K562 (cell line): Measurements from ENCODE around the gene LRRTM3. TPM values are rescaled to one million over a fixed set of nuclear protein-coding genes. Genes with fewer than 3 reads are reported as not detected.

ENCODE experiments used
- ESRRA ChIP-seq: fragments of 450-650 bp; IDR thresholded peaks from 2 replicates; pipeline ENCODE4 v1.6.1; 2014; ENCODE audit warnings: low read depth, mild to moderate bottlenecking, moderate library complexity, borderline replicate concordance
- HIVEP1 ChIP-seq: fragments of 250-450 bp; sonication (Bioruptor Pico); IDR thresholded peaks from 2 replicates; pipeline ENCODE4 v1.4.0; 2020; ENCODE audit warnings: mild to moderate bottlenecking
- HLTF ChIP-seq: fragments of 450-650 bp; IDR thresholded peaks from 2 replicates; pipeline ENCODE4 v1.6.1; 2016
- MAX ChIP-seq: sonication (generic); formaldehyde crosslinking; IDR thresholded peaks from 2 replicates; pipeline ENCODE4 v1.9.0; 2022; ENCODE audit warnings: mild to moderate bottlenecking, missing genetic modification reagents
- POLR2G ChIP-seq: fragments of 200-400 bp; formaldehyde crosslinking; IDR thresholded peaks from 2 replicates; pipeline ENCODE4 v1.6.1; 2017; ENCODE audit warnings: low read depth, mild to moderate bottlenecking, antibody characterized with exemption, low read length, moderate library complexity
- SAP30 ChIP-seq: fragments of 200-600 bp; sonication (generic); IDR thresholded peaks from 2 replicates; pipeline ENCODE4 v1.6.1; 2012; ENCODE audit warnings: borderline replicate concordance, low read depth, mild to moderate bottlenecking, moderate library complexity, low read length, control low read depth, inconsistent platforms; ENCODE audit not compliant: insufficient read depth, poor library complexity, severe bottlenecking
- SIN3B ChIP-seq: fragments of 450-650 bp; IDR thresholded peaks from 2 replicates; pipeline ENCODE4 v1.6.1; 2017; ENCODE audit warnings: low read depth, mild to moderate bottlenecking, moderate library complexity
- TSHZ1 ChIP-seq: fragments of 250-450 bp; sonication (Bioruptor Pico); IDR thresholded peaks from 2 replicates; pipeline ENCODE4 v1.4.0; 2020; ENCODE audit warnings: mild to moderate bottlenecking, moderate library complexity
- ZBTB2 ChIP-seq: fragments of 450-650 bp; IDR thresholded peaks from 2 replicates; pipeline ENCODE4 v1.6.1; 2016; ENCODE audit warnings: antibody characterized with exemption
- ZNF449 ChIP-seq: fragments of 250-450 bp; sonication (Bioruptor Pico); IDR thresholded peaks from 2 replicates; pipeline ENCODE4 v1.8.0; 2022; ENCODE audit warnings: moderate library complexity, mild to moderate bottlenecking, inconsistent platforms
- polyA plus RNA-seq, 8 experiments: library from polyadenylated mRNA; depleted of rRNA in 4 of 8; stranded (reverse) in 5 of 8; unstranded in 3 of 8; fragments of >200 nt; fragmentation: Nextera tagmentation in 2 of 8; fragmentation: Illumina TruSeq in 1 of 8; extraction: Ambion mirVana in 2 of 8; extraction: Trizol in 1 of 8; gene quantifications; 2 replicates each; pipeline versions ENCODE4 v1.2.1 to v1.2.3, GENCODE V29; 2011 to 2014; ENCODE audit warnings: inconsistent platforms in 1 of 8, missing spikeins in 1 of 8
- total RNA-seq, 7 experiments: library from RNA; depleted of rRNA in 6 of 7; stranded (reverse); fragments of >200 nt in 6 of 7; fragmentation: Illumina TruSeq in 2 of 7; extraction: Trizol in 2 of 7; gene quantifications; 2 replicates each; pipeline versions ENCODE4 v1.2.1 to v1.2.3, GENCODE V29; 2011 to 2021; ENCODE audit warnings: low replicate concordance in 1 of 7

Gene LRRTM3
- total and polyA plus RNA-seq, 9 of the 15 experiments (the other 6 are each of a cell fraction or from before 2014, with no cell fraction given): not detected

DNA sequence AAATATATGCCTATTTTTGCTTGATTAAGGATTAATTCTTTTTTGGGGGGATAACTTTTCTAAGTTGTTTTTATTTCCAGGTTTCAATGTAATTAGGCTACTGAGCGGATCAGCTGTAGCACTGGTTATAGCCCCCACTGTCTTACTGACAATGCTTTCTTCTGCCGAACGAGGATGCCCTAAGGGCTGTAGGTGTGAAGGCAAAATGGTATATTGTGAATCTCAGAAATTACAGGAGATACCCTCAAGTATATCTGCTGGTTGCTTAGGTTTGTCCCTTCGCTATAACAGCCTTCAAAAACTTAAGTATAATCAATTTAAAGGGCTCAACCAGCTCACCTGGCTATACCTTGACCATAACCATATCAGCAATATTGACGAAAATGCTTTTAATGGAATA, 1.0 kb downstream of the LRRTM3 start (continued):
- no peak for TF ChIP-seq ZNF449 (CRISPR knock-in tag)
- TF ChIP-seq SAP30: no peak
- no peak for TF ChIP-seq SIN3B
- no peak for TF ChIP-seq ESRRA
- no peak for TF ChIP-seq MAX (CRISPR knock-in tag)
- TF ChIP-seq HLTF: no peak
- TF ChIP-seq POLR2G: no peak
- no peak for TF ChIP-seq ZBTB2
- TF ChIP-seq TSHZ1 (CRISPR knock-in tag): no peak
- TF ChIP-seq HIVEP1 (CRISPR knock-in tag): no peak
